DOHH2 (cell line): ENCODE measurements around the gene CSAD.

Experiments used
- CTCF ChIP-seq: fragments of 200-600 bp; sonication (generic); IDR thresholded peaks from one replicate; pipeline ENCODE4 v1.5.1; 2014; ENCODE audit warnings: antibody characterized with exemption, mild to moderate bottlenecking, low read depth, low read length; ENCODE audit not compliant: poor library complexity, severe bottlenecking
- EZH2phosphoT487 ChIP-seq: fragments of 200-600 bp; sonication (generic); IDR thresholded peaks from 2 replicates; pipeline ENCODE4 v1.6.1; 2017; ENCODE audit warnings: borderline replicate concordance, mild to moderate bottlenecking, antibody characterized with exemption, low read length, moderate library complexity, mixed read lengths

- TF ChIP-seq CTCF (no peak), EZH2phosphoT487 (no peak)
Observed at GRCh38 chr12:53160000-53160399, 20.7 kb downstream of the CSAD start.
